Stimulated activated CD4-positive, alpha-beta T cell treated with anti-CD3 and anti-CD28 coated beads, Interleukin-15, amount 100 ng/mL, for 24 hours (primary cell): ENCODE data around the gene GOLGB1.
A peak's percentile ranks its signal among the peaks of the same experiment; 100 is the strongest.
"Not testable (repeated sequence)": the region's sequence is repeated elsewhere in the genome, so short reads cannot be mapped to it uniquely, and the experiment has no call there.

ENCODE experiments used
- DNase-seq: peaks from one replicate; pipeline ENCODE4 v3.0.0-alpha.2; 2020

Gene GOLGB1

GRCh38 chr3:121749276-121750086 is at the start of gene GOLGB1:
Gene GOLGB1 (minus strand): TSS chr3:121749741. CDS start chr3:121730971, 18,770 bp downstream.
- DNase-seq: peak; percentile 94

- no peak for DNase-seq
Observed at GRCh38 chr3:121796970-121797369, 47.4 kb upstream of the GOLGB1 start.

GRCh38 chr3:121794264-121794983 is 44.9 kb upstream of the GOLGB1 start:
- DNase-seq: no peak

GRCh38 chr3:121793078-121793477 is 43.5 kb upstream of the GOLGB1 start:
- DNase-seq: no peak

GRCh38 chr3:121786485-121786884 is 36.9 kb upstream of the GOLGB1 start:
- DNase-seq: no peak

GRCh38 chr3:121782784-121783183 is 33.2 kb upstream of the GOLGB1 start:
- not testable (repeated sequence) for DNase-seq

DNA sequence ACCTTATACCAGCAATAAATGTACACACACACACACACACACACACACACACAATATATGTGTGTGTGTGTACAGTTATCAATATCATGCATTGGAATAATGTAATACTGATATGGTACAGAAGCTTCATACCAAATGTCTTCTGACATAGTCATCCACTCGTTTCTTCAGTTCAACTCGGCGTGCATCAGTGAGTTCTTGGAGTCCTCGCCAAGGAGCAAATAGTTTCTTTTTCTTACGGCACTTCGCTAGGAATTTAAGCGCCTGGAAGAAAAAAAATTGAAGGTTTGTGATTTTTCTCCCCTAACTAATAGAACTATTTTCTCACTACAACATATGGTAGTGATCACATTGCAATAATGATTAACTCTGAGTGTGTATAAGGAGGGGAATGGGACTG is 32.1 kb upstream of the GOLGB1 start:
- no peak for DNase-seq

DNA sequence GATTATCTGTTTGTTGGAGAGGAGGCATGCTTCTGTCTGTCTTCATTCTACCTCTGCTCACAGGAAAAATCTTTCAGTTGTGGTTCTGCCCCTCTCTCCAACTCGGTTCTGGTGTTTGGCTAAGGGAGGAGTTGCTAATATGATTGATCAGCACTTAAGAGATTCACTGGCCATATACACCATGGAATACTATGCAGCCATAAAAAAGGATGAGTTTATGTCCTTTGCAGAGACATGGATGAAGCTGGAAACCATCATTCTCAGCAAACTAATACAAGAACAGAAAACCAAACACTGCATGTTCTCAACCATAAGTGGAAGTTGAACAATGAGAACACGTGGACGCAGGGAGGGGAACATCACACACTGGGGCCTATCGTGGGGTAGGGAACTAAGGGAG is 25.6 kb upstream of the GOLGB1 start:
- DNase-seq: not testable (repeated sequence)

DNA sequence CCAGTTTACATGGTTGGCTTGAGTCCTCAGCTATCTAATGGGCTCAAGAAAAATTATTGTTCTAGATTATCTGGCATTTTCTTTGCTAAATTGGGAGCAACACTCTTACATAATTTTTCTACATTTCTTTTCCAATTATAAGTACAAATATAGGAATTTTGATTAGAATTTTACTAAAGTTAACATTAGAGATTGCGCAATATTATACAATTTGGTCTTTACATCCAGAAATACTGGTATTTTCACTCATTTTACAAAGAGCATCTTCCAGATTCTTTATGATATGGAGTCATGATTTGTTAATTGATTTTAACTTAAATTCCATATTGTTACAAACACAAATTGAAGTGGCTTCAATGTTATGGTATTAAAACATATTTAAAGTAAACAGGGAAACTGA is 19.7 kb upstream of the GOLGB1 start:
- no peak for DNase-seq

DNA sequence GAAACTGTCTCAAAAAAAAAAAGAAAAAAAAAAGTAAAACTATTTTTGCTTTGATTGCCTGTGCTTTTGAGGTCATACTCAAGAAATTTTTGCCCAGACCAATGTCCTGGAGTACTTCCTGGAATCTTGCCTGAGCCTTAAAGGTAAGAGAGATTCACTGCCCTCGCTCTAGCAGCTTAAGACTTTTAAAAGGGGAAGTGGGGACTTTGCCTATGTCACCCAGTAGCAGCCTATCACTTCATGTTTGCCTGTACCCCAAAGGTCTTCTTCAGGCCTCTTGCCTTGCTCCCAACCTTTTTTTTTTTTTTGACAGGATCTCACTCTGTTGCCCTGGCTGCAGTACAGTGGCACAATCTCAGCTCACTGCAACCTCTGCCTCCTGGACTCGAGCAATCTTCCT is 18.9 kb upstream of the GOLGB1 start:
- DNase-seq: no peak

- DNase-seq: no peak
Observed at GRCh38 chr3:121759541-121760202, 10.1 kb upstream of the GOLGB1 start.

- DNase-seq: no peak
Observed at GRCh38 chr3:121758727-121759450, 9.3 kb upstream of the GOLGB1 start.

DNA sequence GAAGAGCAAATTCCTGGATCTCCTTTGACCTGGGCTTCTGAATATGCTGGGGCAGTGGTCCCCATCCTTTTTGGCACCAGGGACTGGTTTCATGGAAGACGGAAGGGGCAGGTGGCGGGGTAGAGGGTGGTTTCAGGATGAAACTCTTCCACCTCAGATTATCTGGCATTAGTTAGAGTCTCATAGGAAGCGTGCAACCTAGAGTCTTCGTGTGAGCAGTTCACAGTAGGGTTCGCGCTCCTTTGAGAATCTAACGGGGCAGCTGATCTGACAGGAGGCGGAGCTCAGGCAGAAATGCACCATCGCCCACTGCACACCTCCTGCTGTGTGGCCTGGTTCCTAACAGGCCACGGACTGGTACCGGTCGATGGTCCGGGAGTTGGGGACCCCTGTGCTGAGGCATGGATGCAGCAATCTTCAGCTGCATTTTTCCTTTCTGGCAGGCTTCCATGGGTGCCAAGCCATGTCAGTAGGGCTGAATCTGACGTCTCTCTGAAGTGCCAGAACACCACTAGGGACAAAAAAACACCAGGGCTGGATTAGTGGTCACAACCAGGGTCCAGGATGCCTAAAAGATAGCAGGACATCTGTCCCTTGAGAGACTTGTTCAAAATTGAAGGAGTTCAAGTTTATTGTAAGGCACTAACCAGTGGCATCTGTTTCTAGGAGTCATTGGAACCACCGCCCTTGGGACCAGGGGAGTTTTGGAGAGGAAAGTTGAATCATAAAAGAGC is 8.4 kb upstream of the GOLGB1 start:
- DNase-seq: no peak

GRCh38 chr3:121757087-121757811 is 7.7 kb upstream of the GOLGB1 start:
- no peak for DNase-seq

GRCh38 chr3:121752772-121753171 is 3.2 kb upstream of the GOLGB1 start:
- no peak for DNase-seq

DNA sequence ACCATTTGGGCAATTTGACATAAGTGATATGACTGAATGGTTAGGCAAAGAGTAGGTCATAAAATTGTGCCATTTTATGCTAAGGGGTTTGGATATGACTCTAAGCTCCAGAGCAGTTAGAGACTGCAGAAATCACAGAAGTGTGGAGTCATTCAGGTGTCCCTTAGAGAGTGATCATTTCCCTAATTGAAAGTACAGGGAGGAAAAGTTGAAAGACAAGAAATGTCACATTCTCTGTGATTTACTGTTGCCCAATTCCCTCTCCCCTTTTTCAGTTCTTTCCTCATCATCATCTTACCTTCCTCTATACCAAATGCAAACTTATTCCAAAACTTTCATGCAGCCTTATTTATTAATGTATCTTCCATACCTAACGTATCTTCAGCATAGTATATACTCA is 2.7 kb upstream of the GOLGB1 start:
- DNase-seq: no peak

- DNase-seq: no peak
Observed at GRCh38 chr3:121750087-121750415, 510 bp upstream of the GOLGB1 start.

- no peak for DNase-seq
Observed at GRCh38 chr3:121748680-121749275, 763 bp downstream of the GOLGB1 start.

GRCh38 chr3:121747976-121748375 is 1.6 kb downstream of the GOLGB1 start:
- no peak for DNase-seq

GRCh38 chr3:121743106-121743505 is 6.4 kb downstream of the GOLGB1 start:
- not testable (repeated sequence) for DNase-seq

- DNase-seq: no peak
Observed at GRCh38 chr3:121740896-121741295, 8.6 kb downstream of the GOLGB1 start.
